ENCODE results near the gene COL4A6. TPM values are rescaled to one million over a fixed set of nuclear protein-coding genes. Genes with fewer than 3 reads are reported as not detected.

Gene COL4A6
- total and polyA plus RNA-seq, 9 donors = 3.3 to 32.1 (median 11.7) TPM

- intact Hi-C loops (cut with DNase I) = no loop called here
- WGBS, 3 donors = 62 to 73% (median 72%) methylated on average over 5 of the region's 5 CpGs
- H3K36me3 ChIP-seq = no peaks in the 10 kb centered on the region
- TF ChIP-seq EP300 (IDR thresholded peaks at IDR 0.05) (no peak), POLR2A (IDR thresholded peaks at IDR 0.05) (no peak)
- TF ChIP-seq, protein P1, sequence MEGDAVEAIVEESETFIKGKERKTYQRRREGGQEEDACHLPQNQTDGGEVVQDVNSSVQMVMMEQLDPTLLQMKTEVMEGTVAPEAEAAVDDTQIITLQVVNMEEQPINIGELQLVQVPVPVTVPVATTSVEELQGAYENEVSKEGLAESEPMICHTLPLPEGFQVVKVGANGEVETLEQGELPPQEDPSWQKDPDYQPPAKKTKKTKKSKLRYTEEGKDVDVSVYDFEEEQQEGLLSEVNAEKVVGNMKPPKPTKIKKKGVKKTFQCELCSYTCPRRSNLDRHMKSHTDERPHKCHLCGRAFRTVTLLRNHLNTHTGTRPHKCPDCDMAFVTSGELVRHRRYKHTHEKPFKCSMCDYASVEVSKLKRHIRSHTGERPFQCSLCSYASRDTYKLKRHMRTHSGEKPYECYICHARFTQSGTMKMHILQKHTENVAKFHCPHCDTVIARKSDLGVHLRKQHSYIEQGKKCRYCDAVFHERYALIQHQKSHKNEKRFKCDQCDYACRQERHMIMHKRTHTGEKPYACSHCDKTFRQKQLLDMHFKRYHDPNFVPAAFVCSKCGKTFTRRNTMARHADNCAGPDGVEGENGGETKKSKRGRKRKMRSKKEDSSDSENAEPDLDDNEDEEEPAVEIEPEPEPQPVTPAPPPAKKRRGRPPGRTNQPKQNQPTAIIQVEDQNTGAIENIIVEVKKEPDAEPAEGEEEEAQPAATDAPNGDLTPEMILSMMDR (IDR thresholded peaks at IDR 0.05) = no peak
- no peak overlapping the region for H3K4me3 ChIP-seq
- no peaks in the 10 kb centered on the region for H3K9me3 ChIP-seq
- no peak for DNase-seq
- no peaks in the 10 kb centered on the region for H3K4me1 ChIP-seq (ENCODE audit: insufficient read depth)
- H3K27ac ChIP-seq = no peak overlapping the region
- H3K27me3 ChIP-seq = no peaks in the 10 kb centered on the region
Measured at GRCh38 chrX:108250654-108251579, 187.3 kb downstream of the COL4A6 start.

GRCh38 chrX:108246304-108246954 lies 191.8 kb downstream of the COL4A6 start:
- H3K27me3 ChIP-seq = no peaks in the 10 kb centered on the region
- H3K9me3 ChIP-seq = no peaks in the 10 kb centered on the region
- TF ChIP-seq, protein P1 (IDR thresholded peaks at IDR 0.05) = no peak
- TF ChIP-seq POLR2A (IDR thresholded peaks at IDR 0.05) (no peak), EP300 (IDR thresholded peaks at IDR 0.05) (no peak)
- H3K27ac ChIP-seq = no peak overlapping the region
- intact Hi-C loops (cut with DNase I) = no loop called here
- no peaks in the 10 kb centered on the region for H3K36me3 ChIP-seq
- no peak for DNase-seq
- no peaks in the 10 kb centered on the region for H3K4me1 ChIP-seq (ENCODE audit: insufficient read depth)
- H3K4me3 ChIP-seq = no peak overlapping the region
- 87 to 93% (median 91%) methylated on average over 3 of the region's 3 CpGs for WGBS, 3 donors

DNA sequence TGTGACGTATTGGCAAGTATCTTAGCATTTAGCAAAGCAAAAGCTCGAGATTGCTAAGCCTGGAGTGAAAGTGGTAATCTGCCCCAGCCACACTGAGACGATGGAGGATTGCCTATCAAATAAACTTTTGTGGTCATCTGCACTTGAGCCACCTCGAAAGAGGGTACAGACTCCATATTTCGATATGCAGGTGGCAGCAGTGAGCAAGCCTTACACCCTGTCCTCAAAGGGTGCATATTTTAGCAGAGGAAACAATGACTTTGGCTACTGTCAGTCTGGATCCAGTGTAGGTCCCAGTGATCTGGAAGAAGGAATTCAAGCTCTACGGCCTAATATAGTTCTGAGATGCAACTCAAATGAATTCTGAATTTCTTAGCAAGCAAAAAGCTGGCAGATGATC lies 192.8 kb downstream of the COL4A6 start:
- H3K4me1 ChIP-seq (ENCODE audit: insufficient read depth) = no peaks in the 10 kb centered on the region
- intact Hi-C loops (cut with DNase I) = no loop called here
- H3K27me3 ChIP-seq = no peaks in the 10 kb centered on the region
- TF ChIP-seq POLR2A (IDR thresholded peaks at IDR 0.05) (no peak), EP300 (IDR thresholded peaks at IDR 0.05) (no peak)
- TF ChIP-seq, protein P1 (IDR thresholded peaks at IDR 0.05) = no peak
- no peaks in the 10 kb centered on the region for H3K36me3 ChIP-seq
- no peaks in the 10 kb centered on the region for H3K9me3 ChIP-seq
- H3K27ac ChIP-seq = no peak overlapping the region
- DNase-seq = no peak
- H3K4me3 ChIP-seq = no peak overlapping the region
- 45 to 62% (median 51%) methylated on average over 6 of the region's 6 CpGs for WGBS, 3 donors

DNA sequence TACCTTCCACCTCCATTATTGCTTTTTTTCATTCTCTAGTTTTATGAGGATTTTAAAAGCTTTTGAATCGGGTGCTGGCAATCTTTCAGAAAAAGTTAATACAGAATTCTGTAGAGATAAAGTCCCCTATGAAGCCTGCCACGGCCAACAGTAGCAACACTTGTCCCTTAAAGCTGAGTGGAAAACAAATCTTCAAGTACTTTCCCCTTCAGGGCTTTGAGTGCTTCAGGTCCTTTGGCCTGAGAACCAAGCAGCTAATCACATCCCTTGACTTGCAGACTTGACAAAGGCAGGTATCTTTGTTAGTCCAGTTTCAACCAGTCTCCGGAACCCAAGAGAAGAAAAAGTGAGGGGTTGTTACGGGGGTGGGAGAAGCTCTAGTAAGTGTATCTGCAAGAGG lies 202.2 kb downstream of the COL4A6 start:
- no peak for DNase-seq
- Histone ChIP-seq H3K4me3 (no peak overlapping the region), H3K4me1 (ENCODE audit: insufficient read depth) (no peaks in the 10 kb centered on the region), H3K27me3 (no peaks in the 10 kb centered on the region), H3K27ac (no peak overlapping the region), H3K36me3 (no peaks in the 10 kb centered on the region), H3K9me3 (no peaks in the 10 kb centered on the region)
- TF ChIP-seq POLR2A (IDR thresholded peaks at IDR 0.05) = no peak
- TF ChIP-seq EP300 (IDR thresholded peaks at IDR 0.05) = no peak
- TF ChIP-seq, protein P1 (IDR thresholded peaks at IDR 0.05) = no peak
- intact Hi-C loops (cut with DNase I) = no loop called here
- 64 to 78% (median 73%) methylated on average over 4 of the region's 4 CpGs for WGBS, 3 donors
